HG03196 (cell line): ENCODE measurements around the gene UNC119B.
"Not testable (repeated sequence)": the region's sequence is repeated elsewhere in the genome, so short reads cannot be mapped to it uniquely, and the experiment has no call there.

Experiments used
- ATAC-seq: cut with Tn5 transposase; IDR thresholded peaks from one replicate; pipeline ENCODE4 v1.9.1; 2021; ENCODE audit not compliant: unreplicated experiment

Gene UNC119B

GRCh38 chr12:120718055-120718454 lies 7.8 kb downstream of the UNC119B start:
- ATAC-seq: no peak

DNA sequence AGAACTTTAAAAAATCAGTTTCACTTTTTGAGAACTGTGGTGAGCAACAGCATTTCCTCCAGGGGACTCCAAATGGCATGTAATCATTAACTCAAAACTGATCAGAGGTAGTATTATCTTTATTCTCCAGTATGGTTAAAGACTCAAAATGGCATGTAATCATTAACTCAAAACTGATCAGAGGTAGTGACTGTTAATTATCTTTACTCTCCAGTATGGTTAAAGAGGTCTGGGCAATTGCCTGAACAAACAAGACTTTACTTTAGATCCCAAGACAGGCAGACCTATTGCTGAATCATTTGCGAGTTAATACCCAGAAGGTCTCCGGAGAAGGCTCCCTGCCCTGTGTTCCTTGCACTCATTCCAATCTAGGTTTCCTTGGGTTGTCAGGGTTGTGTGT lies 8.8 kb downstream of the UNC119B start:
- no peak for ATAC-seq

GRCh38 chr12:120719496-120720233 lies 9.4 kb downstream of the UNC119B start:
- ATAC-seq: no peak

GRCh38 chr12:120720234-120720986 lies 10.2 kb downstream of the UNC119B start:
- ATAC-seq: no peak

DNA sequence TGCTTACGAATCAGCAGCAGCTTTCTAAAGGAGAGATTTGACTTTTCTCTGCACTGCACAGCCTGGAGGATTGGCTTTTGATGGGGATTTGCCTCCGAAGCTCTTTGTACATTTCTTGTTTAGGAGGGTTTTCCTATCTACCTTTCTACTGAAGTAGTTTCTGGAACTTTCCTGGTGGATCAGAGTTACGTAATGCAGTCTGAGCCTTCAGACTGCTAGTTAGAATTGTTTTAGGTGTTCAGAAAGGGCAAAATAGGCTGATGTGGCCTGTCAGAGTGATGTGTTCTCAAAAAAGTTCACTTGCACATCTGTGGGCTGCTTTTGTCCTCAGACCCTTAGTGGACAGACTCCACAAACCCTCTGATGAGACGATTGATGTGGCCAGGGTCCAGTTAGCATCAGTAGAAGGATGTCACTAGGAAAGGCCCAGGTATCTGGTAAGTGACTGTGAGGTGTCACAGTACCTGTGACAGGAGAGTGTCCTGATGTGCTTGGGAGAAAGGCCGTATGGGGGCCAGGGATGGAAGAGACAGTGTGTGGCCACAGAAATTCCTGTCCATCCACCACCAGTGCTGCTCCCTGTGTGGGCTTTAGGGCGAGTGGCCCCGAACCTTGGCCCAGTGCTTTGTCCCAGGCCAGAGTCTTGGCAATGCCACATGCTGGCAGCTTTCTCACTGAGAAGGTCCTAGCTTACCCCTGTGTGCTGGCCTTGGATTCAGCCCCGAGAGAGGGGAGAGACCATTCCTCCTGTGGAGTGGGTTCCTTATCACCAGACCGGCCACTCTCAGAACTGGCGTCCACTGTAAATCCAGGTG lies 10.9 kb downstream of the UNC119B start:
- no peak for ATAC-seq

DNA sequence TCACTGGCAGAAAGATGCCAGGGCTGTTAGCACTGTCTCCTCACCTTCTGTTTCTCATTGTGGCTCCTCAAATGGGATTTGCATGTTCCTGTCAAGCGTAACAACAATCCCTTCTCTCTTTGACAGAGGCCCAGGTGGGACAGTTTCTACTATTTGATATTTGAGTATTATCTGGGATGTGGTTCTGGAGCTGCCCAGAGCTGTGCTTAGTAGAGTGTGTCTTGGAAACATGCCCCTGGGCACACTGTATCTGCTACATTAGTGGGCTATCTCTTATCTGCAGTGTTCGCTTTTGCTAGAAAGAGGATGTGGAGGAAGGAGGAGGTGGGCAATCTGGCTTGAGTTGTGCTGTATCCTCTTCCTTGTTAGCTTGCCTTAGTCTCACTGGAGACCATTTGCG lies 11.6 kb downstream of the UNC119B start:
- ATAC-seq: no peak

- no peak for ATAC-seq
Measured at GRCh38 chr12:120722784-120723183, 12.5 kb downstream of the UNC119B start.

- ATAC-seq: no peak
Measured at GRCh38 chr12:120724720-120725119, 14.5 kb downstream of the UNC119B start.

DNA sequence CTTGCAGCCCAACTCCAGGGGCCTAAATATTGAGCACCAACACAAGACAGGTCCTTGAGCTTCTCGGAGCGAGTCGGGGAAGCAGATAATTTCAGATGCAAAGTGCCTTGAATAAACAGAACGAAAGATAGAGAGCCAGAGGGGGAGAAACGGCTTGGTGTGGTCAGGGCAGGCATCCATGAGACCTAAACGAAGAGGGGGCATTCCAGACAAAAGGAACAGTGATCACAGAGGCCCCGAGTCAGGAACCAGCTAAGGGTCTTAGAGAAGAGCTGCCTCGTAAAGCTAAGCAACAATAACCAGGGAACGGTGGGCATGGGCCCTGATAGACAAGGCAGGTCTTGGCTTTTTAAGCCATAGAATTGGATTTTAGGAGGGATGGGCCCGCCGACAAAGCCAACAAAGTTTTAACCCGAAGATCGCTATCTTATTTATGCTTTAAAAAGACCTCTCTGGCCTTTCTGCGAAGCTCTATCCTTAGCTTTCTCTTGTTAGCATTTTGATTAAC lies 14.9 kb downstream of the UNC119B start:
- ATAC-seq: peak; percentile 3

DNA sequence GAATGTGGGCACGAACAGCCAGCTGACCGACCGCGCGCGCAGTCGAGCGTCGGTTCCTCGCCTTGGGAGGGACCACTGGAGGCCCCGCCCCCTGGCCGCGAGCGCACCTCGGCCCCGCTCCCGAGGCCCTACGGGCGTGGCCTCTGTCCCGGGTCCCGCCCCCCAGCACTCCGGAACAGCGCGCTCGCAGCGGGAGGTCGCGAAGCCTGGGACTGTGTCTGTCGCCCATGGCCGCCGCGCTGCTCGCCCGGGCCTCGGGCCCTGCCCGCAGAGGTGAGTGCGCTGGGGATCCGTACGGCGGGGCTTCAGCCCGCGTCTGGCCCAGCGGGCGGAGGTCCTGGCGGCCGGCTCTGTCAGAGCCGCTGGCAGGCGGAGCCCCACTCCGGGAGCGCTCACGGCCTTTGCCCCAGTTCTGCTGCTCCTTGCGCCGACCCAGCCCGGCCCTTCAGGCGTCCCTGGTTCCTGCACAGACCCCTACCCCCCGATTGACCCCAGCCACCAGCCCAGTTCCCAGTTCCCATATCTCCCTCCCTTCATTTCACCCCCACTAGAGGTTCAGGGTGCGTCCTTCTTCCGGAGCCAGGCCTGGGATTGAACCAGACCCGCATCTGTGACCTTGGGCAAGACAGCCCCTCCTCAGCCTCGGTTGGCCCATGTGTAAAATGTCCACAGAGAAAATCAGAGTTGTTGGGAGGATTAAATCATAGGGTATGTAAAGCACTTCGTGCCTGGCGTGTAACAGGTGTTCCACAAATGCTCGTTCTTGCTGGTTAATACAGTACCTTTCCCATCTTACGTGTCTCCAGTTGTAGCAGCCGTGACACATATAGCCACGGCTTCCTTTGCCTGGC lies 15.6 kb downstream of the UNC119B start, which contains the start of gene ACADS:
Gene ACADS (plus strand): TSS at position 168 of the 851 bp plus-strand sequence. CDS start 60 bp downstream, at position 228.
- peak; percentile 91 for ATAC-seq

DNA sequence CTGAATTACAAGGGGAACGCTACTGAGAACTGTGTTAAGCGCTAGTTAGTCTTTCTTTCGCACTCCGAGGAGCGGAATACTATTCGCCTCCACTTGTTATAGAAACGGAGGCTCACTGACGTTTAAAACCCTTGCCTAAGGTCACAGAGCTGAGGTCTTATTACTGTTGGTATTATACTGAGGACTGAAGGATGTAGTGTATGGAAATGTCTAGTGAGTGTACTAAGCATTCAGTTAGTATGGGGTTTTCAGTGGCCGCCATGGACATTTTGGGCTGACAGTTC lies 16.2 kb downstream of the UNC119B start:
- no peak for ATAC-seq

- no peak for ATAC-seq
Measured at GRCh38 chr12:120726961-120727360, 16.7 kb downstream of the UNC119B start.

DNA sequence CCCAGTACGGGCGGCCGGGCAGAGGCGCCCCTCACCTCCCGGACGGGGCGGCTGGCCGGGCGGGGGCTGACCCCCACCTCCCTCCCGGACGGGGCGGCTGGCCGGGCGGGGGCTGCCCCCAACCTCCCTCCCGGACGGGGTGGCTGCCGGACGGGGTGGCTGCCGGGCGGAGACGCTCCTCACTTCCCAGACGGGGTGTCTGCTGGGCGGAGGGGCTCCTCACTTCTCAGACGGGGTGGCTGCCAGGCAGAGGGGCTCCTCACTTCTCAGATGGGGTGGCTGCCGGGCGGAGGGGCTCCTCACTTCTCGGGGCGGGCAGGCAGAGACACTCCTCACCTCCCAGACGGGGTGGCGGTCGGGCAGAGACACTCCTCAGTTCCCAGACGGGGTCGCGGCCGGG lies 21.9 kb downstream of the UNC119B start:
- not testable (repeated sequence) for ATAC-seq

DNA sequence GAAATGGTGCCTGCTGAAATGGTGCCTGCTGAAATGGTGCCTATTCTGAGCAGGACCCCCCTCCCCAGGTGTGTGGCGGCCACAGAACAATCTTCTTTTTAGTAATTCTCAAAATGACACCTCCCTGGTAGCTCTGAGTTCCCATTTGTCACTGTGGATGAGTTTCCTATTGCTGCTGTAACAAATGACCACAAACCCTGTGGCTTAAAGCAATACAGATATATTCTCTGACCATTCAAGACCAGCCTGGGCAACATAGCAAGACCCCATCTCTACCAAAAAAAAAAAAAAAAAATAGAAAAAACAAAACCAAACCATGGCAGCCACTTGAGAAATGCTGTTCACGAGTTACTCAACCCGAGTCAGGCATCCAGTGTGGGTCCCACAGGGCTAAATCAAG lies 23.3 kb downstream of the UNC119B start:
- no peak for ATAC-seq

- ATAC-seq: no peak
Measured at GRCh38 chr12:120734210-120734609, 24.0 kb downstream of the UNC119B start.

DNA sequence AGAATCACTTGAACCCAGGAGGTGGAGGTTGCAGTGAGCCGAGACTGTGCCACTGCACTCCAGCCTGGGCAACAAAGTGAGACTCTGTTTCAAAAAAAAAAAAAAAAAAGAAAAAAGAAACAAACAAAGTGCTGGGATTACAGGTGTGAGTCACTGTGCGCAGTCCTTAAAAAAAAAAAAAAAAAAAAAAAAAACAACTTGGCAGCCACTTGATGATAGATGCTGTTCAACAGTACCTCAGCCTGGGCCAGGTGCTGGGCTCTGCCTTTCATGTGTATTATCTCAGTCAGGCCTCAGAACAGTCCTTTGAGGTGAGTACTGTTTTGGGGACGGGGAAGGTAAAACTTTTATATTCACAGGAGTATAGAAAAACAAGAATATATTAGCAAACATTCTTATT lies 24.9 kb downstream of the UNC119B start:
- no peak for ATAC-seq

- no peak for ATAC-seq
Measured at GRCh38 chr12:120736404-120737331, 26.4 kb downstream of the UNC119B start.

GRCh38 chr12:120737557-120738251 lies 27.4 kb downstream of the UNC119B start:
- no peak for ATAC-seq
